Measurements from ENCODE around the gene CTNND2.
"Not testable (repeated sequence)": the region's sequence is repeated elsewhere in the genome, so short reads cannot be mapped to it uniquely, and the experiment has no call there.

The CTNND2 gene

GRCh38 chr5:11148810-11149539 lies 755.3 kb downstream of the CTNND2 start:
- no peak for DNase-seq

- DNase-seq, result no peak
Observed at GRCh38 chr5:11146171-11146570, 758.1 kb downstream of the CTNND2 start.

GRCh38 chr5:11143456-11144267 lies 760.6 kb downstream of the CTNND2 start:
- DNase-seq, result no peak

GRCh38 chr5:11139217-11139865 lies 764.9 kb downstream of the CTNND2 start:
- DNase-seq, result no peak

GRCh38 chr5:11130131-11130530 lies 774.1 kb downstream of the CTNND2 start:
- no peak for DNase-seq

- no peak for DNase-seq
Observed at GRCh38 chr5:11128021-11128420, 776.2 kb downstream of the CTNND2 start.

- no peak for DNase-seq
Observed at GRCh38 chr5:11126844-11127243, 777.4 kb downstream of the CTNND2 start.

- no peak for DNase-seq
Observed at GRCh38 chr5:11121885-11122284, 782.4 kb downstream of the CTNND2 start.

- DNase-seq, result no peak
Observed at GRCh38 chr5:11110128-11110527, 794.1 kb downstream of the CTNND2 start.

- DNase-seq, result no peak
Observed at GRCh38 chr5:11105696-11106095, 798.5 kb downstream of the CTNND2 start.

GRCh38 chr5:11104651-11105112 lies 799.6 kb downstream of the CTNND2 start:
- no peak for DNase-seq

GRCh38 chr5:11104210-11104609 lies 800.0 kb downstream of the CTNND2 start:
- DNase-seq, result no peak

GRCh38 chr5:11084111-11084510 lies 820.1 kb downstream of the CTNND2 start:
- peak in 1 of 4 experiments; percentile 2 for DNase-seq

- DNase-seq, result no peak
Observed at GRCh38 chr5:11082404-11082945, 821.8 kb downstream of the CTNND2 start.

- no peak for DNase-seq
Observed at GRCh38 chr5:11076945-11077613, 827.2 kb downstream of the CTNND2 start.

GRCh38 chr5:11075035-11075805 lies 829.0 kb downstream of the CTNND2 start:
- DNase-seq, result peak in 1 of 4 experiments; percentile 1

GRCh38 chr5:11072568-11072967 lies 831.7 kb downstream of the CTNND2 start:
- no peak for DNase-seq

- no peak for DNase-seq
Observed at GRCh38 chr5:11072076-11072475, 832.2 kb downstream of the CTNND2 start.

- DNase-seq, result no peak
Observed at GRCh38 chr5:11069041-11069440, 835.2 kb downstream of the CTNND2 start.

GRCh38 chr5:11065723-11066122 lies 838.5 kb downstream of the CTNND2 start:
- DNase-seq, result not testable (repeated sequence)

GRCh38 chr5:11064763-11065450 lies 839.3 kb downstream of the CTNND2 start:
- DNase-seq, result no peak
